Measurements from ENCODE around the gene TK2.

DNA sequence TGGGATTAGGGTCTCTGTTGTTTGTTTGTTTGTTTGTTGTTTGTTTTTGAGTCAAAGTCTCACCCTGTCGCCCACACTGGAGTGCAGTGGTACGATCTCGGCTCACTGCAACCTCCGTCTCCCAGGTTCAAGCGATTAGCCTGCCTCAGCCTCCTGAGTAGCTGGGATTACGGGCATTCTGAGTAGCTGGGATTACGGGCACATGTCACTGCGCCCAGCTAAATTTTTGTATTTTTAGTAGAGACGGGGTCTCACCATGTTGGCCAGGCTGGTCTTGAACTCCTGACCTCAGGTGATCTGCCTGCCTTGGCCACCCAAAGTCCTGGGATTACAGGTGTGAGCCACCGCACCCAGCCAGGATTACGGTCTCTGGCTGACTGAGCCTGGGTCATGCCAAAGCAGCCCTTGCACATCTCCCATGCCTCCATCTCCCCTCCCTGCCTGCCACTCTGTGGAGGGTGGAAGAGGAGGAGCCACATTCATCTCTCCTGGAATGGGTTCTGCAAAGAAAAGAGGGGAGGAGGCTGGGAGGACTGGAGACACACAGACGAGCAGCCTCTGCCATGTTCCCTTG lies 63.6 kb downstream of the TK2 start:
- TF ChIP-seq, protein P1, sequence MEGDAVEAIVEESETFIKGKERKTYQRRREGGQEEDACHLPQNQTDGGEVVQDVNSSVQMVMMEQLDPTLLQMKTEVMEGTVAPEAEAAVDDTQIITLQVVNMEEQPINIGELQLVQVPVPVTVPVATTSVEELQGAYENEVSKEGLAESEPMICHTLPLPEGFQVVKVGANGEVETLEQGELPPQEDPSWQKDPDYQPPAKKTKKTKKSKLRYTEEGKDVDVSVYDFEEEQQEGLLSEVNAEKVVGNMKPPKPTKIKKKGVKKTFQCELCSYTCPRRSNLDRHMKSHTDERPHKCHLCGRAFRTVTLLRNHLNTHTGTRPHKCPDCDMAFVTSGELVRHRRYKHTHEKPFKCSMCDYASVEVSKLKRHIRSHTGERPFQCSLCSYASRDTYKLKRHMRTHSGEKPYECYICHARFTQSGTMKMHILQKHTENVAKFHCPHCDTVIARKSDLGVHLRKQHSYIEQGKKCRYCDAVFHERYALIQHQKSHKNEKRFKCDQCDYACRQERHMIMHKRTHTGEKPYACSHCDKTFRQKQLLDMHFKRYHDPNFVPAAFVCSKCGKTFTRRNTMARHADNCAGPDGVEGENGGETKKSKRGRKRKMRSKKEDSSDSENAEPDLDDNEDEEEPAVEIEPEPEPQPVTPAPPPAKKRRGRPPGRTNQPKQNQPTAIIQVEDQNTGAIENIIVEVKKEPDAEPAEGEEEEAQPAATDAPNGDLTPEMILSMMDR (IDR thresholded peaks at IDR 0.05; ENCODE audit: low read depth, low read length, poor library complexity, severe bottlenecking), result no peak
- no peak for TF ChIP-seq EZH2phosphoT487 (IDR thresholded peaks at IDR 0.05; ENCODE audit: borderline replicate concordance, low read length)

Data from DOHH2 (cell line).